Measurements from ENCODE around the gene UBQLN1. TPM values are rescaled to one million over a fixed set of nuclear protein-coding genes. Genes with fewer than 3 reads are reported as not detected.

The UBQLN1 gene
- total RNA-seq, 1 experiment from 2014 or later: 179 TPM

Other genes with a start within 250 kb of the UBQLN1 start
- gene FRMD3, start 169.6 kb downstream of the UBQLN1 start, total RNA-seq (2014; rRNA removed; shearing (Covaris generic)): 17.4 and 17.6 TPM in 2 replicates
- 1.8 and 2.4 TPM in 2 replicates for gene IDNK, start 84.8 kb downstream of the UBQLN1 start, total RNA-seq (2014; rRNA removed; shearing (Covaris generic))
- 10.8 and 13.4 TPM in 2 replicates for gene GKAP1, start 109.8 kb upstream of the UBQLN1 start, total RNA-seq (2014; rRNA removed; shearing (Covaris generic))
- gene KIF27, start 213.5 kb upstream of the UBQLN1 start, total RNA-seq (2014; rRNA removed; shearing (Covaris generic)): 2.0 and 3.9 TPM in 2 replicates

Data from SJCRH30 (cell line).